ENCODE results near the gene MACROD2.

Gene MACROD2

GRCh38 chr20:15494851-15495250, 1499.5 kb downstream of the MACROD2 start:
- no peak for DNase-seq (ENCODE audit: low read depth)
- no peak overlapping the region for H3K4me3 ChIP-seq (ENCODE audit: low read length)
- TF ChIP-seq CTCF (conservative IDR thresholded peaks at IDR 0.05; ENCODE audit: low read length) = no peak

- no peak for TF ChIP-seq CTCF (conservative IDR thresholded peaks at IDR 0.05; ENCODE audit: low read length)
- H3K4me3 ChIP-seq (ENCODE audit: low read length) = no peak overlapping the region
- no peak for DNase-seq (ENCODE audit: low read depth)
Observed at GRCh38 chr20:15496501-15497039, 1501.3 kb downstream of the MACROD2 start.

- no peak for DNase-seq (ENCODE audit: low read depth)
- TF ChIP-seq CTCF (conservative IDR thresholded peaks at IDR 0.05; ENCODE audit: low read length) = no peak
- H3K4me3 ChIP-seq (ENCODE audit: low read length) = no peak overlapping the region
Observed at GRCh38 chr20:15498926-15499325, 1503.6 kb downstream of the MACROD2 start.

GRCh38 chr20:15506311-15506710, 1511.0 kb downstream of the MACROD2 start:
- no peak overlapping the region for H3K4me3 ChIP-seq (ENCODE audit: low read length)
- DNase-seq (ENCODE audit: low read depth) = no peak
- TF ChIP-seq CTCF (conservative IDR thresholded peaks at IDR 0.05; ENCODE audit: low read length) = no peak

- no peak for TF ChIP-seq CTCF (conservative IDR thresholded peaks at IDR 0.05; ENCODE audit: low read length)
- no peak for DNase-seq (ENCODE audit: low read depth)
- no peak overlapping the region for H3K4me3 ChIP-seq (ENCODE audit: low read length)
Observed at GRCh38 chr20:15507151-15507550, 1511.8 kb downstream of the MACROD2 start.

GRCh38 chr20:15511551-15511950, 1516.2 kb downstream of the MACROD2 start:
- no peak overlapping the region for H3K4me3 ChIP-seq (ENCODE audit: low read length)
- no peak for DNase-seq (ENCODE audit: low read depth)

More at GRCh38 chr20:15511551-15511950, 1516.2 kb downstream of the MACROD2 start:
- no peak for TF ChIP-seq CTCF (conservative IDR thresholded peaks at IDR 0.05; ENCODE audit: low read length)
